Liver (tissue), 9 donors: ENCODE results near the gene USP46. TPM values are rescaled to one million over a fixed set of nuclear protein-coding genes. Genes with fewer than 3 reads are reported as not detected.

ENCODE experiments used
- DNase-seq: peaks from one replicate; pipeline ENCODE4 v3.0.0-alpha.2; 2017; ENCODE audit warnings: low spot score
- H3K27ac ChIP-seq, 2 donors: one replicate each; pipeline ENCODE4 v1.7.0; 2013; ENCODE audit warnings: inconsistent platforms in 2 of 2, low read length in 2 of 2, control low read depth in 1 of 2, low read depth in 1 of 2, mild to moderate bottlenecking in 1 of 2
- H3K27me3 ChIP-seq, 4 donors: one replicate each; pipeline versions ENCODE4 v1.6.1 to v1.7.0; 2013; ENCODE audit warnings: low read length in 3 of 4, inconsistent platforms in 1 of 4, mild to moderate bottlenecking in 1 of 4, moderate library complexity in 1 of 4; ENCODE audit not compliant: control insufficient read depth in 4 of 4, insufficient read depth in 4 of 4
- H3K36me3 ChIP-seq, 4 donors: one replicate each; pipeline versions ENCODE4 v1.6.1 to v1.7.0; 2013; ENCODE audit warnings: low read length in 3 of 4, mild to moderate bottlenecking in 3 of 4, low read depth in 1 of 4, moderate library complexity in 1 of 4; ENCODE audit not compliant: control insufficient read depth in 4 of 4, insufficient read depth in 3 of 4
- H3K4me1 ChIP-seq, 4 donors: one replicate each; pipeline versions ENCODE4 v1.6.1 to v1.7.0; 2013; ENCODE audit warnings: low read length in 3 of 4, mild to moderate bottlenecking in 3 of 4, moderate library complexity in 1 of 4; ENCODE audit not compliant: control insufficient read depth in 4 of 4, insufficient read depth in 4 of 4
- H3K4me3 ChIP-seq, 3 donors: one replicate each; pipeline versions ENCODE4 v1.6.1 to v1.7.0; 2013; ENCODE audit warnings: low read length in 3 of 3, control low read depth in 1 of 3, low read depth in 1 of 3, mild to moderate bottlenecking in 1 of 3
- H3K9ac ChIP-seq, 2 donors: one replicate each; pipeline ENCODE4 v1.7.0; 2013; ENCODE audit warnings: low read length in 2 of 2, mild to moderate bottlenecking in 2 of 2, moderate library complexity in 2 of 2, control low read depth in 1 of 2, low read depth in 1 of 2
- H3K9me3 ChIP-seq, 4 donors: one replicate each; pipeline versions ENCODE4 v1.6.1 to v1.7.0; 2013; ENCODE audit warnings: low read length in 3 of 4; ENCODE audit not compliant: control insufficient read depth in 4 of 4
- ATF3 ChIP-seq: IDR thresholded peaks from 2 replicates; pipeline ENCODE4 v1.6.1; 2016; ENCODE audit warnings: antibody characterized with exemption
- CTCF ChIP-seq: fragments of 150-350 bp; IDR thresholded peaks from 2 replicates; pipeline ENCODE4 v1.5.1; 2017; ENCODE audit warnings: improper control_type of control experiment, low read depth, low read length; ENCODE audit not compliant: missing input control
- EGR1 ChIP-seq, 2 donors: IDR thresholded peaks; 2 replicates each; pipeline ENCODE4 v1.6.1; 2016 to 2018; ENCODE audit warnings: antibody characterized with exemption in 2 of 2, low read depth in 2 of 2
- FOXA1 ChIP-seq: IDR thresholded peaks from 2 replicates; pipeline ENCODE4 v1.6.1; 2016; ENCODE audit warnings: antibody characterized with exemption
- FOXA2 ChIP-seq: IDR thresholded peaks from 2 replicates; pipeline ENCODE4 v1.6.1; 2016; ENCODE audit warnings: antibody characterized with exemption
- HNF4A ChIP-seq, 2 donors: conservative IDR thresholded peaks; 2 replicates each; pipeline ENCODE4 v1.6.1; 2016; ENCODE audit warnings: antibody characterized with exemption in 2 of 2, mild to moderate bottlenecking in 2 of 2
- HNF4G ChIP-seq: IDR thresholded peaks from 2 replicates; pipeline ENCODE4 v1.6.1; 2016; ENCODE audit warnings: antibody characterized with exemption
- JUND ChIP-seq, 2 donors: IDR thresholded peaks; 2 replicates each; pipeline ENCODE4 v1.6.1; 2016; ENCODE audit warnings: antibody characterized with exemption in 2 of 2
- MAX ChIP-seq: IDR thresholded peaks from 2 replicates; pipeline ENCODE4 v1.6.1; 2016; ENCODE audit warnings: antibody characterized with exemption
- NR2F2 ChIP-seq: IDR thresholded peaks from 2 replicates; pipeline ENCODE4 v1.6.1; 2016; ENCODE audit warnings: antibody characterized with exemption
- RAD21 ChIP-seq, 2 donors: IDR thresholded peaks; 2 replicates each; pipeline ENCODE4 v1.6.1; 2016; ENCODE audit warnings: antibody characterized with exemption in 2 of 2, mild to moderate bottlenecking in 2 of 2
- REST ChIP-seq: IDR thresholded peaks from 2 replicates; pipeline ENCODE4 v1.6.1; 2016; ENCODE audit warnings: antibody characterized with exemption, mild to moderate bottlenecking
- RXRA ChIP-seq, 2 donors: IDR thresholded peaks; 2 replicates each; pipeline ENCODE4 v1.6.1; 2017 to 2018; ENCODE audit warnings: antibody characterized with exemption in 2 of 2, mild to moderate bottlenecking in 1 of 2
- SP1 ChIP-seq: IDR thresholded peaks from 2 replicates; pipeline ENCODE4 v1.6.1; 2018; ENCODE audit warnings: antibody characterized with exemption, mild to moderate bottlenecking
- TAF1 ChIP-seq: conservative IDR thresholded peaks from 2 replicates; pipeline ENCODE4 v1.6.1; 2016; ENCODE audit warnings: antibody characterized with exemption, mild to moderate bottlenecking
- YY1 ChIP-seq: IDR thresholded peaks from 2 replicates; pipeline ENCODE4 v1.6.1; 2016; ENCODE audit warnings: antibody characterized with exemption, mild to moderate bottlenecking
- WGBS: extraction: QIAGEN DNeasy Blood & Tissue Kit; methylation state at CpG from one replicate; pipeline ENCODE4 v1.1.7; 2013; 5-methylcytosine and 5-hydroxymethylcytosine counted together
- polyA plus RNA-seq, 2 donors: library from polyadenylated mRNA; stranded (reverse) in 1 of 2; unstranded in 1 of 2; fragments of 200-250 nt in 1 of 2; fragments of >200 nt in 1 of 2; fragmentation: Nextera tagmentation in 1 of 2; extraction: Ambion mirVana in 1 of 2; gene quantifications; one replicate each; pipeline versions ENCODE4 v1.2.1 to v1.2.3, GENCODE V29; 2013 to 2015
- total RNA-seq, 2 donors: library from RNA; depleted of rRNA; stranded (reverse); fragments of >200 nt; gene quantifications; one replicate each; pipeline ENCODE4 v1.2.3, GENCODE V29; 2014
- donor health status: healthy.
- donor health status: healthy.
- donor health status: healthy.
- donor health status: healthy.
- donor health status: healthy.

Gene USP46
- total and polyA plus RNA-seq, 4 donors = 2.3 to 5.5 (median 3.9) TPM

- Histone ChIP-seq H3K27me3 (no peaks in the 10 kb centered on the region), H3K36me3 (no peaks in the 10 kb centered on the region), H3K4me3 (no peak overlapping the region), H3K27ac (no peak overlapping the region), H3K9me3 (no peaks in the 10 kb centered on the region), H3K4me1 (peaks cover 0 to 10% (median 9%) of the 10 kb centered on the region in 4 donors), H3K9ac (no peak overlapping the region)
- DNase-seq = peak; percentile 47
- TF ChIP-seq HNF4G (no peak), NR2F2 (no peak), HNF4A (conservative IDR thresholded peaks at IDR 0.05) (peak; percentile 27 to 34), CTCF (no peak), SP1 (peak; percentile 27), ATF3 (no peak), FOXA1 (no peak), RAD21 (IDR thresholded peaks at IDR 0.05) (peak in 1 of 2 donors; percentile 28), FOXA2 (peak; percentile 31), EGR1 (IDR thresholded peaks at IDR 0.05; ENCODE audit: low read depth in 2 of 2) (no peak), RXRA (IDR thresholded peaks at IDR 0.05) (peak in 1 of 2 donors; percentile 25), TAF1 (no peak)
- WGBS = 19% methylated on average over 4 of the region's 4 CpGs
These were observed 15.3 kb downstream of the USP46 start for GRCh38 chr4:52643785-52644244.

- 94% methylated on average over 2 of the region's 2 CpGs for whole genome bisulfite sequencing
- Histone ChIP-seq H3K9ac (no peak overlapping the region), H3K36me3 (no peaks in the 10 kb centered on the region), H3K9me3 (no peaks in the 10 kb centered on the region), H3K27ac (no peak overlapping the region), H3K27me3 (no peaks in the 10 kb centered on the region), H3K4me1 (peaks cover 0 to 10% (median 9%) of the 10 kb centered on the region in 4 donors), H3K4me3 (no peak overlapping the region)
- TF ChIP-seq EGR1 (IDR thresholded peaks at IDR 0.05; ENCODE audit: low read depth in 2 of 2) (no peak), HNF4G (no peak), MAX (no peak), JUND (IDR thresholded peaks at IDR 0.05) (no peak), RAD21 (IDR thresholded peaks at IDR 0.05) (no peak), YY1 (no peak), REST (no peak), HNF4A (conservative IDR thresholded peaks at IDR 0.05) (no peak), FOXA1 (no peak), ATF3 (no peak), RXRA (IDR thresholded peaks at IDR 0.05) (no peak), CTCF (no peak)
- DNase-seq = no peak
These were observed 15.9 kb downstream of the USP46 start for GRCh38 chr4:52643190-52643589.
